B cell (primary cell): ENCODE data around the gene C19orf47. TPM values are rescaled to one million over a fixed set of nuclear protein-coding genes. Genes with fewer than 3 reads are reported as not detected.

Experiments
- ATAC-seq: fragments of 200-7000 bp; cut with Tn5 transposase; one replicate; pipeline ENCODE4 v1.10.0; 2021; ENCODE audit warnings: low read depth, mild to moderate bottlenecking, moderate number of reproducible peaks, moderate library complexity
- CTCF ChIA-PET: fragments of 350-600 bp; sonication (Branson Sonifier 250); formaldehyde crosslinking; loops from one replicate; lab custom pipeline; 2021; ENCODE audit warnings: antibody characterized with exemption, inconsistent platforms; lab: Charles Lee
- POLR2A ChIA-PET: fragments of 350-600 bp; sonication (Branson Sonifier 250); formaldehyde crosslinking; loops from one replicate; lab custom pipeline; 2021; ENCODE audit warnings: antibody characterized with exemption; lab: Charles Lee
- DNase-seq: peaks from one replicate; pipeline ENCODE4 v3.0.0; 2013
- H2AFZ ChIP-seq: 2 replicates; pipeline ENCODE4 v1.6.1; 2012; ENCODE audit warnings: mild to moderate bottlenecking, low read depth, low read length; ENCODE audit not compliant: insufficient read depth, poor library complexity, severe bottlenecking
- H3K27ac ChIP-seq, 2 donors: 1 replicate in 1 of 2; 2 replicates in 1 of 2; pipeline ENCODE4 v1.5.1; 2012 to 2013; ENCODE audit warnings: low read length in 2 of 2, mild to moderate bottlenecking in 2 of 2, moderate library complexity in 1 of 2
- H3K27me3 ChIP-seq, 4 experiments: fragments of 200-600 bp in 1 of 4; sonication (generic) in 1 of 4; replicated peaks in 1 of 4; 1 replicate in 2 of 4; 2 replicates in 2 of 4; pipeline versions ENCODE4 v1.6.1 to v1.7.0; 2013 to 2016; ENCODE audit warnings: low read length in 3 of 4, mild to moderate bottlenecking in 2 of 4, mixed read lengths in 1 of 4, moderate library complexity in 1 of 4; ENCODE audit not compliant: insufficient read depth in 4 of 4, control insufficient read depth in 3 of 4; ENCODE audit errors: control extremely low read depth in 1 of 4
- H3K36me3 ChIP-seq, 2 experiments: replicated peaks in 1 of 2; 1 replicate in 1 of 2; 2 replicates in 1 of 2; pipeline versions ENCODE4 v1.6.1 to v1.7.1; 2013; ENCODE audit warnings: low read length in 1 of 2; ENCODE audit not compliant: insufficient read depth in 2 of 2, control insufficient read depth in 1 of 2; ENCODE audit errors: control extremely low read depth in 1 of 2, extremely low read depth in 1 of 2
- H3K4me1 ChIP-seq, 2 donors: fragments of 200-600 bp in 1 of 2; sonication (generic) in 1 of 2; 1 replicate in 1 of 2; 2 replicates in 1 of 2; pipeline versions ENCODE4 v1.5.1 to v1.6.1; 2013 to 2017; ENCODE audit warnings: low read length in 2 of 2; ENCODE audit not compliant: control insufficient read depth in 2 of 2, insufficient read depth in 2 of 2
- H3K4me2 ChIP-seq: replicated peaks from 2 replicates; pipeline ENCODE3; 2012; ENCODE audit warnings: mild to moderate bottlenecking, low read depth, low read length; ENCODE audit not compliant: poor library complexity, severe bottlenecking
- H3K4me3 ChIP-seq, 5 experiments: fragments of 200-600 bp in 1 of 5; sonication (generic) in 1 of 5; 1 replicate in 3 of 5; 2 replicates in 2 of 5; pipeline versions ENCODE4 v1.5.1 to v1.7.0; 2011 to 2016; ENCODE audit warnings: low read length in 4 of 5, mild to moderate bottlenecking in 4 of 5, low read depth in 2 of 5, control low read depth in 1 of 5, moderate library complexity in 1 of 5; ENCODE audit not compliant: insufficient read depth in 1 of 5; ENCODE audit errors: control extremely low read depth in 1 of 5, extremely low read depth in 1 of 5
- H3K79me2 ChIP-seq: fragments of 200-600 bp; sonication (generic); one replicate; pipeline ENCODE4 v1.6.0; 2016; ENCODE audit warnings: low read length; ENCODE audit not compliant: control insufficient read depth, insufficient read depth
- H3K9ac ChIP-seq: fragments of 200-600 bp; sonication (generic); 2 replicates; pipeline ENCODE4 v1.6.1; 2017; ENCODE audit warnings: mild to moderate bottlenecking, low read length, moderate library complexity
- H3K9me3 ChIP-seq, 3 donors: one replicate each; pipeline versions ENCODE4 v1.6.1 to v1.7.1; 2013; ENCODE audit warnings: low read length in 2 of 3; ENCODE audit not compliant: control insufficient read depth in 2 of 3, insufficient read depth in 1 of 3; ENCODE audit errors: control extremely low read depth in 1 of 3
- H4K20me1 ChIP-seq: 2 replicates; pipeline ENCODE4 v1.6.0; 2012; ENCODE audit warnings: mild to moderate bottlenecking, low read length; ENCODE audit not compliant: insufficient read depth, control insufficient read depth, poor library complexity, severe bottlenecking
- H3K27ac Mint-ChIP-seq: one replicate; pipeline ENCODE4 v1.8.0; 2021; ENCODE audit warnings: mixed read lengths
- H3K27me3 Mint-ChIP-seq: one replicate; pipeline ENCODE4 v1.8.0; 2021; ENCODE audit warnings: mixed read lengths
- H3K4me1 Mint-ChIP-seq: one replicate; pipeline ENCODE4 v1.8.0; 2021; ENCODE audit warnings: mixed read lengths
- H3K4me3 Mint-ChIP-seq: one replicate; pipeline ENCODE4 v1.8.0; 2021; ENCODE audit warnings: mixed read lengths
- H3K9me3 Mint-ChIP-seq: one replicate; pipeline ENCODE4 v1.8.0; 2022; ENCODE audit warnings: mixed read lengths; ENCODE audit not compliant: insufficient read depth
- EZH2 ChIP-seq: IDR thresholded peaks from 2 replicates; pipeline ENCODE4 v1.6.1; 2012; ENCODE audit warnings: borderline replicate concordance, low read depth, mild to moderate bottlenecking, moderate library complexity, low read length; ENCODE audit not compliant: insufficient read depth, poor library complexity, severe bottlenecking
- WGBS: methylation state at CpG from one replicate; pipeline ENCODE4 v1.1.5; 2013; ENCODE audit warnings: missing lambda C conversion rate; ENCODE audit not compliant: insufficient coverage; 5-methylcytosine and 5-hydroxymethylcytosine counted together
- intact Hi-C: fragments of 100-400 bp; cut with micrococcal nuclease; formaldehyde crosslinking; loops from one replicate; pipeline ENCODE4 v1.10.0; 2022
- polyA plus RNA-seq: library from polyadenylated mRNA; depleted of rRNA; stranded (reverse); fragments of >200 nt; gene quantifications from 2 replicates; pipeline ENCODE4 v1.2.3, GENCODE V29; 2012
- total RNA-seq, 2 donors: library from RNA; stranded (reverse); fragments of 120-200 nt in 1 of 2; gene quantifications; 1 replicate in 1 of 2; 2 replicates in 1 of 2; pipeline versions ENCODE4 v1.2.3 to v1.2.4, GENCODE V29; 2013 to 2022
- TF ChIP-seq, protein P1 (sequence below): fragments of 200-600 bp; IDR thresholded peaks from one replicate; pipeline ENCODE4 v1.8.0; 2022; ENCODE audit warnings: antibody characterized with exemption, mild to moderate bottlenecking

Gene C19orf47
- total and polyA plus RNA-seq, 2 donors (not counting 1 experiment from before 2014, with no cell fraction given) = 12.7 to 16.7 TPM

GRCh38 chr19:40378509-40378908 lies 30.3 kb upstream of the C19orf47 start:
- Histone ChIP-seq H3K27ac (no peak overlapping the region), H4K20me1 (no peaks in the 10 kb centered on the region), H3K36me3 (peaks cover 0 to 8% of the 10 kb centered on the region in 2 experiments), H3K9me3 (no peaks in the 10 kb centered on the region), H3K79me2 (no peaks in the 10 kb centered on the region), H3K9ac (no peak overlapping the region), H3K27me3 (no peaks in the 10 kb centered on the region), H3K4me2 (no peak overlapping the region), H3K4me3 (no peak overlapping the region), H3K4me1 (no peaks in the 10 kb centered on the region), H2AFZ (no peak overlapping the region)
- Mint-ChIP-seq H3K27ac (no peak overlapping the region), H3K4me3 (no peak overlapping the region), H3K9me3 (no peaks in the 10 kb centered on the region), H3K27me3 (no peaks in the 10 kb centered on the region), H3K4me1 (no peaks in the 10 kb centered on the region)
- WGBS = 91% methylated on average over 2 of the region's 2 CpGs
- intact Hi-C loops = no loop called here
- ChIA-PET CTCF (no interaction called here), POLR2A (no interaction called here)
- no peak for ATAC-seq
- no peak for TF ChIP-seq EZH2
- TF ChIP-seq, protein P1, sequence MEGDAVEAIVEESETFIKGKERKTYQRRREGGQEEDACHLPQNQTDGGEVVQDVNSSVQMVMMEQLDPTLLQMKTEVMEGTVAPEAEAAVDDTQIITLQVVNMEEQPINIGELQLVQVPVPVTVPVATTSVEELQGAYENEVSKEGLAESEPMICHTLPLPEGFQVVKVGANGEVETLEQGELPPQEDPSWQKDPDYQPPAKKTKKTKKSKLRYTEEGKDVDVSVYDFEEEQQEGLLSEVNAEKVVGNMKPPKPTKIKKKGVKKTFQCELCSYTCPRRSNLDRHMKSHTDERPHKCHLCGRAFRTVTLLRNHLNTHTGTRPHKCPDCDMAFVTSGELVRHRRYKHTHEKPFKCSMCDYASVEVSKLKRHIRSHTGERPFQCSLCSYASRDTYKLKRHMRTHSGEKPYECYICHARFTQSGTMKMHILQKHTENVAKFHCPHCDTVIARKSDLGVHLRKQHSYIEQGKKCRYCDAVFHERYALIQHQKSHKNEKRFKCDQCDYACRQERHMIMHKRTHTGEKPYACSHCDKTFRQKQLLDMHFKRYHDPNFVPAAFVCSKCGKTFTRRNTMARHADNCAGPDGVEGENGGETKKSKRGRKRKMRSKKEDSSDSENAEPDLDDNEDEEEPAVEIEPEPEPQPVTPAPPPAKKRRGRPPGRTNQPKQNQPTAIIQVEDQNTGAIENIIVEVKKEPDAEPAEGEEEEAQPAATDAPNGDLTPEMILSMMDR = no peak
- DNase-seq = no peak

- no peak overlapping the region for H2AFZ ChIP-seq
- no peak overlapping the region for H3K4me3 ChIP-seq
- Mint-ChIP-seq H3K4me1 (no peaks in the 10 kb centered on the region), H3K27me3 (no peaks in the 10 kb centered on the region), H3K9me3 (no peaks in the 10 kb centered on the region), H3K27ac (no peak overlapping the region), H3K4me3 (no peak overlapping the region)
- H3K27ac ChIP-seq = no peak overlapping the region
- no peak overlapping the region for H3K4me2 ChIP-seq
- DNase-seq (no peak), ATAC-seq (no peak)
- ChIA-PET CTCF (no interaction called here), POLR2A (no interaction called here)
- H4K20me1 ChIP-seq = no peaks in the 10 kb centered on the region
- no peaks in the 10 kb centered on the region for H3K79me2 ChIP-seq
- 98% methylated on average over 19 of the region's 25 CpGs for WGBS
- no peaks in the 10 kb centered on the region for H3K4me1 ChIP-seq
- no peak overlapping the region for H3K9ac ChIP-seq
- no peaks in the 10 kb centered on the region for H3K27me3 ChIP-seq
- TF ChIP-seq EZH2 = no peak
- TF ChIP-seq, protein P1 = no peak
- no peaks in the 10 kb centered on the region for H3K9me3 ChIP-seq
- H3K36me3 ChIP-seq = peaks cover 0 to 8% of the 10 kb centered on the region in 2 experiments
- intact Hi-C loops = no loop called here
Observed at GRCh38 chr19:40377876-40378385, 29.7 kb upstream of the C19orf47 start.
